Fibroblast of villous mesenchyme (primary cell): ENCODE measurements around the gene ASH1L. TPM values are rescaled to one million over a fixed set of nuclear protein-coding genes. Genes with fewer than 3 reads are reported as not detected.
A peak's percentile ranks its signal among the peaks of the same experiment; 100 is the strongest.

Experiments used
- DNase-seq: peaks from one replicate; pipeline ENCODE4 v3.0.0-alpha.2; 2010; ENCODE audit warnings: low read depth
- H3K4me3 ChIP-seq: 2 replicates; pipeline ENCODE4 v1.5.1; 2011; ENCODE audit warnings: low read depth, mild to moderate bottlenecking, low read length
- total RNA-seq: library from RNA; depleted of rRNA; stranded (reverse); fragments of >200 nt; gene quantifications from 2 replicates; pipeline ENCODE4 v1.2.3, GENCODE V29; 2012
- TF ChIP-seq, protein P1 (sequence below): IDR thresholded peaks from 2 replicates; pipeline ENCODE4 v1.5.1; 2012; ENCODE audit warnings: low read depth, mild to moderate bottlenecking, low read length; ENCODE audit not compliant: insufficient read depth

ASH1L gene
- total RNA-seq, 1 donor: 43.2 TPM

DNA sequence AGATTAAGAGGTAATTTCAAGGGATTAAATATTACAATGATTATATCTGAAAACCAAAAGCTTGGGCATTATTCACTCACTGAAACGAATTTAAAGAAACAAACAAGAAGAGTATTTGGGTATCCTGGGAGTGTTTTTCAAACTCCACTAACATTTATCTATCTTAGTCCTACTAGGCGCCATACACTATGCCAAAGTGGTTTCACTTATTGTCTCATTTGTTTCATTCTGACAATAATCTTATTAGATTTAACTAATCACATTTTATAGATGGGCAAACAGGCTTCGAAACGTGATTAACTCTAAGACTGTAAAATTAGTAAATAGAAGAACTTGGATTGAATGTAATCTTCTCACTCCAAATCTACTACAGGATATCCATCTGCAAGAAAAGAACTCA lies 25.4 kb downstream of the ASH1L start:
- TF ChIP-seq, protein P1, sequence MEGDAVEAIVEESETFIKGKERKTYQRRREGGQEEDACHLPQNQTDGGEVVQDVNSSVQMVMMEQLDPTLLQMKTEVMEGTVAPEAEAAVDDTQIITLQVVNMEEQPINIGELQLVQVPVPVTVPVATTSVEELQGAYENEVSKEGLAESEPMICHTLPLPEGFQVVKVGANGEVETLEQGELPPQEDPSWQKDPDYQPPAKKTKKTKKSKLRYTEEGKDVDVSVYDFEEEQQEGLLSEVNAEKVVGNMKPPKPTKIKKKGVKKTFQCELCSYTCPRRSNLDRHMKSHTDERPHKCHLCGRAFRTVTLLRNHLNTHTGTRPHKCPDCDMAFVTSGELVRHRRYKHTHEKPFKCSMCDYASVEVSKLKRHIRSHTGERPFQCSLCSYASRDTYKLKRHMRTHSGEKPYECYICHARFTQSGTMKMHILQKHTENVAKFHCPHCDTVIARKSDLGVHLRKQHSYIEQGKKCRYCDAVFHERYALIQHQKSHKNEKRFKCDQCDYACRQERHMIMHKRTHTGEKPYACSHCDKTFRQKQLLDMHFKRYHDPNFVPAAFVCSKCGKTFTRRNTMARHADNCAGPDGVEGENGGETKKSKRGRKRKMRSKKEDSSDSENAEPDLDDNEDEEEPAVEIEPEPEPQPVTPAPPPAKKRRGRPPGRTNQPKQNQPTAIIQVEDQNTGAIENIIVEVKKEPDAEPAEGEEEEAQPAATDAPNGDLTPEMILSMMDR: no peak
- no peak for DNase-seq
- H3K4me3 ChIP-seq: no peak overlapping the region

DNA sequence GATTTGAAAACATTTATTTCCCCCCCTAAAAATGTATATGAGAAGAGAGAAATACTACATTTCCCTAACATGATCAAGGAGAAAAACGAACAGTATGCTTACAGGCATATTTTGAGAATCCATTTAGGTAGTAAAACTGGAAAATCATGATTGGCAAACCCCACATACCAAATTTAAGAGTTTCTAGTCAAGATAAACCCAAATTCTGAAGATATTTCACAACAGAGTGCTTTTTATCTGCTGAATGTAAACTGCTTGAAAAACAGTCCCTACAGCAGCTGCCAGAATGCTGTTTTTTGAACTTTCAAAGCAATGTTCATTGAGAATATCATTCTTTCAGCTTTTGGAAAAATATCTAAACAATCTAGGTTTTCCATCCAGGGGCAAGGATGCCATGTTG lies 31.0 kb downstream of the ASH1L start:
- TF ChIP-seq, protein P1: no peak
- peak; percentile 84 for DNase-seq
- H3K4me3 ChIP-seq: no peak overlapping the region

DNA sequence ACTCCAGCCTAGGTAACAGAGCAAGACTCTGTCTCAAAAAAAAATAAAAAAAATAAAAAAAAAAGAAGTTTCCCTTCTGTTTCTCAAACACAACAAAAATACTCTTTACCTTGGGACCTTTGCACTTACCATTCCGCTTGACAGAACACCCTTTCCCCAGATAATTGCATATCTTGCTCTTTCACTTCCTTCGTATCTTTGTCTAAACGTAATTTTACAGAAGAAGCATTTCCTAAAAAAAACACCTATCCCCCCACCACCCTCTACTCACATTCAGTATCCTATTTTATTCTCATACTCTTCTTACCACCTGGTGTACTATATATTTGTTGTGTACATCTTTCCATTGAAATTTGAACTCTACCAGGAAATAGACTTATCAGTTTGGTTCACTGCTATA lies 32.7 kb downstream of the ASH1L start:
- no peak overlapping the region for H3K4me3 ChIP-seq
- TF ChIP-seq, protein P1: no peak
- DNase-seq: no peak

DNA sequence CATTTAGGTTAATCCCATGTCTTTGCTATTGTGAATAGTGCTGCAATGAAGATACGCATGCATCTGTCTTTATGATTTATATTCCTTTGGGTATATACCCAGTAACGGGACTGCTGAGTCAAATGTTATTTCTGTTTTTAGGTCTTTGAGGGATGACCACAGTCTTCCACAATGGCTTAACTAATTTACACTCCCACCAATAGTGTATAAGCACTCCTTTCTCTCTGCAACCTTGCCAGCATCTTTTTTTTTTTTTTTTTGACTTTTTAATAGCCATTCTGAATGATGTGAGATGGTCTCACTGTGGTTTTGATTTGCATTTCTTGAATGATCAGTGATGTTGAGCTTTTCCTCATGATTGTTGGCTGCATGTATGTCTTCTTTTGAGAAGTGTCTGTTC lies 33.5 kb downstream of the ASH1L start:
- no peak overlapping the region for H3K4me3 ChIP-seq
- TF ChIP-seq, protein P1: no peak
- no peak for DNase-seq

DNA sequence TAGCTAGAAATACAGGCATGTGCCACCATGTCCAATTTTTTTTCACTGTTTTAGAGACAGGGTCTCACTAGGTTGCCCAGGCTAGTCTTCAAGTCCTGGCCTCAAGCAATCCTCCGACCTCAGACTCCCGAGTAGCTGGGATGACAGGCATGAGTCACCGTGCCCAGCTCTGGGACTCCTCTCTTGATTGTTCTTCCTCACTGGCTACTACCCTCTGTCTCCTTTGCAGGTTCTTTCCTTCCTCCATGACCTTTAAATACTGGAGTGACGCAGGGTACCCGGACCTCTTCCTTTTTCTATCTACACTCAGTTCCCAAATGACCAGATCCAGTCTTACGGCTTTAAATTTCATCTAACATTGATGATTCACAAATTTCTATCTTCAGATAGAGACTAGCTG lies 34.9 kb downstream of the ASH1L start:
- no peak overlapping the region for H3K4me3 ChIP-seq
- no peak for DNase-seq
- TF ChIP-seq, protein P1: no peak

DNA sequence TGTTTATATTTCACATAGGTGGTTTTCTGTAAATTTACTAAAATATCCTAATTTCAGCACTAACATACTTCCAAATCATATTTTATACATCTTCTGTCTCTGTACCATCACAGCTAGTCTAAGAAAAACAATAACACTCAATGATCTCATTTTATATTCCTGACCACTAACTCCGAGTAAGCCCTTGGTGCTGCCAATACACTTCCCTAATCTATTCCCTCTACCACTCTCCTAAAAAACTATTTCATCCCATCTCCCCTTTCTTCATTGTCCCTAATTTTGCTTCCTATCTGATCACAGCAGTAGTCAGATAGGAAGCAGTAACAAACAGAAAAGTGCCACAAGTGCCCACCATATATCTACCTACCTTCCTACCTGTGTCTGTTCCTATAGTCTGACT lies 36.2 kb downstream of the ASH1L start:
- no peak for DNase-seq
- no peak overlapping the region for H3K4me3 ChIP-seq
- TF ChIP-seq, protein P1: no peak

DNA sequence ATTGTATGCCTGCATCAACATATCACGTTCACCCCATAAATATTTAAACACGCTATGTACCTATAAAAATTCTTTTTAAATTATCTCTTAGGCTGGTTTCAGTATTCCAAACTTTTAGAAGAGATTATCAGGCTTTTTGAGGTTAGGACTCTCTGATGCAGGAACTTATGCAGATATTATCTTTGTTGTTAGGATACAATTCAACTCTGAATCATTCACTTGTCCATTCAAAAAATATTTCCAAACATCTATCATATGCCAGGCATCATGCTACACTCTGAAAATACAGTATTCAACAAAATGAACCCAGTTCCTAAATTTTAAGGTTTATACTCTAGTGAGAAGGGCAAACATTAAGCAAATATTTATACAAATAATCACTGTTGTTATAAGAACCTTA lies 40.5 kb downstream of the ASH1L start:
- H3K4me3 ChIP-seq: no peak overlapping the region
- DNase-seq: no peak
- TF ChIP-seq, protein P1: no peak
